ENCODE data around the gene TXNDC2. TPM values are rescaled to one million over a fixed set of nuclear protein-coding genes. Genes with fewer than 3 reads are reported as not detected.
A peak's percentile ranks its signal among the peaks of the same experiment; 100 is the strongest.
"Not testable (repeated sequence)": the region's sequence is repeated elsewhere in the genome, so short reads cannot be mapped to it uniquely, and the experiment has no call there.

TXNDC2 gene
- not detected for total RNA-seq

GRCh38 chr18:9885170-9886004, at the start of gene TXNDC2:
TSS of gene TXNDC2 (plus strand) at chr18:9885973. CDS start at chr18:9886681, 708 bp downstream.
- ATAC-seq = no peak

DNA sequence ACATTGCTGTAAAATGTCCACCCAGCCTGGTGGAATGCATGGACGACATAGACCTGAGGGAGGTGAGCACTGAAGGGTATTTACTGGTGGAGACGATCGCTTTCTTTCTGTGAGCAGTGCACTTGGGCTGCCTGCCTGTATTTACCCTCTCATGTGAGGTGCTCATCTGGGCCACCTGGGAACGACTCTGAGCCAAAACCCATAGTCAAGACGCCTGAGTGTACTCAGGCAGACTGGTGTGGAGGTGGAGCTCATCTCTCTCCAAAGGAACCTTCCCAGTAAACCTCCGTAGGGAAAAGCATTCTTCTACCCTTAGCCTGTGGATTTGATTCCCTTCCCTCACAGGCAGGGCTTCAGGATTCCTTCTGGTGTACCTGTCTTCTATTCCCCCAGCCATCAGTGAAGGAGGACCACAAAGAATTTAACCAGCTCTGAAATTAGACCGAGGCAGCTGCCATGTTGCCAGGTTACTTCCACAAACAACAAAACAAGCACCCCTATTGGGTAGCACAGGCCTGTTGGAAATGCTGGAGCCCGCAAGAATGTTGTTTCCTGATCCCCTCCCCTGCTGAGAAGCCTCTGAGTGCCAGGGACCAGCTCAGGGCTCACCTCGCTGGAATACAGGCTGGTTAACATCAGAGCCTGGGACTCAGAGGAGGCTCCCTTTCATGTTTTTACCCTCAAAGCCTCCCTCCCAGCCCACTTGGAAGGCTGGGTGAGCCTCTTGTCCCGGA, 47.5 kb upstream of the TXNDC2 start:
- ATAC-seq = no peak

GRCh38 chr18:9839211-9839610, 46.6 kb upstream of the TXNDC2 start:
- ATAC-seq = no peak

GRCh38 chr18:9839853-9840252, 45.9 kb upstream of the TXNDC2 start:
- no peak for ATAC-seq

DNA sequence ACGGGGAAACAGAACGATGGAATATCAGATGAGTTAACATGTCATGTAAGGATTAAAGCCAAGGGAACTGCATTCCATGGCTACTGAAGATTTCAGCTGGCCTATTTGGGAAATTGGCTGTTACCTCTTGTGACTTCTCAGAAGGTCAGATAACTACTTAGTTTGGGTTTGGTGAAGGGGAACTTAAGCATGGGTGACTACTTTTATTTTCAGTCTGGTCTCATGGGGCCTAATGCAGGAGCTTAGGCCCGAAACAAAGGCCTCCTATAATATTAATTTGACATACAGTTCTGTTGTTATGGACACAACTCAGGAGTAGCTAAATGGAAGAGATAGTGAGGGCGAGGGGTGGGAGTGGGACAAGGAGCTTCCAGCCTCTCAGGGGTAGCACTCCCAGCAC, 44.0 kb upstream of the TXNDC2 start:
- ATAC-seq = no peak

DNA sequence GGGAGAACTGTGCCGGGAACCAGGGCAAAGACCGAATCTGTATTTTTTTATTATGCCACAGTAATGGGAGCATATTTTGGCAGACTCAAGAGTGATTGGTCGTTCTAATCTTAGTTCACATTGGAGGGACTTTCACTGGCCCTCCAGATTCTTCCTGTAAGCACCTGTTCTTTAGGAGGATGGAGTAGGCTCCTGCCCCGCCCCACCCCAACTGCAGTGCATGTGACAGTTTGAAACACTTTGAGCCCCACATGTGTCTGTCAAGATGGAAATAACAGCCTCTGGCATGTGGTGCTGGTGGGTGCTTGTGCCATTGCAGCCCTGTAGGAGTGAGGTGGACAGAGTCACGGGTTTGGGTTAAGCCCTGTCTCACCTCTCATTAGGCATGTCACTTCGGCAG, 43.3 kb upstream of the TXNDC2 start:
- ATAC-seq = no peak

DNA sequence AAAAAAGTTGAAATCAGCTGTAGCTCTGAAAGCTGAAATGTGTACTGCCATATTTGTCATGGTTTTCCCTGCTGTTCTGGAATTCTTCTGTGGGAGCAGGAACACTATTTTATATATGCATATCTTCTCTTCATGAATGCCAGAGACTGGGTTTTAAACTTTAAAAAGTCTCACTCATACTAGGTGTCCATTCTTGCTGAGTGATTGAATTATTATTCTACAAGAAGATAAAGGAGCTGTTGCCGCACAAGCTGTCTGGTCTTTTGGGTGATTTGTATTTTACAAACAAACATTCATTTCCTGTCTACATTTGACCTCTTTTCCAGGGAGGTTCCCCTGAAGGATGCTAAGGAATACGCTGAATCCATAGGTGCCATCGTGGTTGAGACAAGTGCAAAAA, 40.5 kb upstream of the TXNDC2 start:
- ATAC-seq = no peak

DNA sequence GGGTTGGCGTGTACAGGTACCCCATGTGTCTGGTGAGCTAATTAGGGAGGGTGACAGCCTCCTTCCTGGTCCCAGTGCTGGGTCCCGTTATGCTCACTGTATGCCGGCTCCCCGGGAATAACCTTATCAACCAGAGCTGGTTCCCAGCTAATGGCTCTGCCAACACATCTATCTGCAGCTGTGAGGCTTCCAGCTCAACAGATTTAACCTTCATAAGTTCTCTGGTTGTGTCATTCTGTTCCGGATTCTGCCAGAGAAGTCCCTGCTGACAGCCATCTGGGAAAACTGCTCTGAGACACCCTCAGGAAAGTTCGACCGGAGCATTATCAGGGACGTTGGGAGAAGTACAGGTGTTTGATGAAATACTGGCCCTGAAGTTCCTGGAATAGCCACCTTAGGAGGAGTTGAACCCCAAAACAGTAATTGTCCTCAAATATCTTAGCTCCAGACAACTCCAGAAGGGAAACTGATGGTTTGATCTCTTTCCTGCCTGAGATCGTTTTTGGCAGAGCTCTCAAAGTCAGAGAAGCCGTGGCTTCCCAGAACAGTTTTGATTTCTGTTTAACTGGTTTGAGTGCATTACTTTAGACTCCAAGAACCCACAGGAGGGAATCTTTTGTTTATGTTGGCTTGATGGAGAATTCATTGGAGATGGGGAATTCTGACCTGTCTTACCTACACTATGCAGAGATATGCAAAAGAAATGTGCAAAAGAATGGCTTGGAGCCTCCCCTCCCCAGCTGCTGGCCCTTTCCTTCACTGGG, 39.4 kb upstream of the TXNDC2 start:
- no peak for ATAC-seq

- no peak for ATAC-seq
Measured at GRCh38 chr18:9848170-9848879, 37.4 kb upstream of the TXNDC2 start.

DNA sequence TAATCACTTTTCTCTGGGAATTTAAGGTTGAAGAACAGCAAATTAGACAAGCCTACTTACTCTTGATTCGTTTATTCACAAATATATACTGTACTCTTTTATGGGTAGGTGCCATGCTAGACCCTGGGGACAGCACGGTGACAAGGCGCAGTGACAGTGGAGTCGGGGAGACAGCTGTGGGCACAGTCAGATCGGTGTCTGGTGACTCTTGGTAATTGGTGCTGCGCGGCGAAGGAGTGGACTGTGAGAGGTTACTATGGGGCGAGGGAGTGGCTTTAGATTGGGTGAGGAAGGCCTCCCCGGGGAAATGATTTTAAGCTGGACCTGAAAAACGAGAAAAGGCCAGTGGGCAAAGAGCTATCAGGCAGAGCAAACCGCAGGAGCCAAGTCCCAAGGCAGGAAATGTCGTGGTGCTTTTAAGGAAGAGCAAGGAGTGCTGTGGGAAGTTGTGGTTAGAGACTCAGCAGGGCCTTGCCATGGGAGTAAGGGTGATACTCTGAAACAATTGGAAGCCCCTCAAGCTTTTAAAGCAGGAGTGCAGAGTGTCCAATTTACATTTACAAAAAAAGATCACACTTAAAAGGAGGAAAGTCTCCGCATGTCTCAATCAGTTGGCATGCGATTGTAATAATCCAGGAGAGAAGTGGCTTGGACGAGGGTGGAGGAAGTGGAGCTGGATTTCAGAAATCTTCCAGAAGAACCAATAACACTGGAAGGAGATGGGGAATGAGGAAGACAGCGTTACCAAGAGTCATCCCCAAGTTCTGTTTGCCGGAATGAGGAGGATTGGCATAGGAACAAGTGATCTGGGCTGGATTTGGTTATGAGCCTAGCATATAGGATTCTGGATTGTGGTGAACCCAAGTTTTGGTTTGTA, 36.1 kb upstream of the TXNDC2 start:
- peak; percentile 49 for ATAC-seq

DNA sequence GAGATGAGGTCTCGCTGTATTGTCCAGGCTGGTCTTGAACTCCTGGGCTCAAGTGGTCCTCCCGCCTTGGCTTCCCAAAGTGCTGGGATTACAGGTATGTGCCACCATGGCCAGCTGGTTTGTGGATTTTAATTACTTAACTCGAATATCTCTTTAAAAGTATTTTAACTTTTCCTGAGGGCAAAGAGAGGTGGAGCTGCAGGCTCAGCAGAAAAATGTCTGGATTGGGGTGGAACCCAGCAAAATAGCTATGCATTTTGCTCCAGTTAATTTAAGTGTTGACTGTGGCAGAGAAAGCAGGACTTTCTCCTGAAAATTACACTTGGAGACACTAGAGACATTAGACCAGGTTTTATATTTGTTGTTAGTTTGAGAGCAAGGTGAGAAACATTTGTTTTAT, 35.5 kb upstream of the TXNDC2 start:
- no peak for ATAC-seq

DNA sequence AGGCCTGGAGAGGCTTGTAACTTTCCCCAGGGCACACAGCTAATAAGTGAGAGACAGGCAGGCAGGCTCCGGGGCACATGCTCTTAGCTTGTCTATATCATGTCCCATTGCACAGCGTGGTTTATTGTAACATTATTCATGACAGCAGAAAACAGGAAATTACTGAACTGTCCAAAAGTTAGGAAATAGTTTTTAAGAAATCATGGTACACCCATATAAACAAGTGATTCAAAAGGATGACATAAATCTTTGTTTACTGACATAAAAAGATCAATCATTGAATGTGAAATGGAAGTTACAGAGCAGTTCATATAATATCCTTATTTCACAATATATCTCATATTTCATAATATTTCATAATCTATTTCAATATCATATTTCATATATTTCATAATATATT, 34.3 kb upstream of the TXNDC2 start:
- ATAC-seq = peak; percentile 36

- ATAC-seq = no peak
Measured at GRCh38 chr18:9852266-9853081, 33.3 kb upstream of the TXNDC2 start.

GRCh38 chr18:9854801-9855676, 30.7 kb upstream of the TXNDC2 start:
- ATAC-seq = no peak

- peak; percentile 20 for ATAC-seq
Measured at GRCh38 chr18:9855681-9856080, 30.1 kb upstream of the TXNDC2 start.

DNA sequence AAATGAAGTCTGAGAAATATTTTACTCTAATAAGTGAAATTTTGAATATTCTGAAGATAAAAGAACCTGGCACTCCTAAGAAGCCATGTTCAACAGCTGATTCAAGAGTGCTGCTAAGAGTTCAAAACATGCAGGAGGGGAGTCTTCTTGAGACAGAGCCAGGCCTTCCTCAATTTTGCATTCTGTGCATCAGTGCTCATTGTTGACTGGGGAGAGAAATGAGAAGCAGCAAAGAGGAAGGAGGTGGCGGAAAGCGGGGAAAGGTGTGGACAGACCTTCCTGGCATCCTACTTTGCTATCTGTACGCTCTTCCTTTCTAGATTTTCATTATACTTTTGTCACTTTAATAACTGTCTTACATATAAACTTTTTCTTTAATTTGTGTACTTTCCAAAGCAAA, 29.7 kb upstream of the TXNDC2 start:
- no peak for ATAC-seq

DNA sequence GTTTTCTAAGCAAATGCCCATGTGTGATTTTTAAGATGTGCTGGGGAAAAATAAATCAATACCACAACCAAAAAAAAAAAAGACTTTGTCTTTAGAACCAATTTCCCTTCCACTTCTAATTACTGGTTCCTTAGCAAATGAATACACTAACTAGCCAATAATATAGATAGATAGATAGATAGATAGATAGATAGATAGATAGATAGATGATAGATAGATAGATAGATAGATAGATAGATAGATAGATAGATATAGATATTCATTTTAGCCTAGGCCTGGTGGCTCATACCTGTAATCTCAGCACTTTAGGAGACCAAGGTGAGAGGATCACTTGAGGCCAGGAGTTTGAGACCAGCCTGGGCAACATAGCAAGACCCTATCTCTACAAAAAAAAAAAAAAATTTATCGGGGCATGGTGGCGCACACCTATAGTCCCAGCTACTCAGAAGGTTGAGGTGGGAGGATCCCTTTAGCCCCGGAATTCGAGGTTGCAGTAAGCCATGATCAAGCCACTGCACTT, 28.2 kb upstream of the TXNDC2 start:
- not testable (repeated sequence) for ATAC-seq

DNA sequence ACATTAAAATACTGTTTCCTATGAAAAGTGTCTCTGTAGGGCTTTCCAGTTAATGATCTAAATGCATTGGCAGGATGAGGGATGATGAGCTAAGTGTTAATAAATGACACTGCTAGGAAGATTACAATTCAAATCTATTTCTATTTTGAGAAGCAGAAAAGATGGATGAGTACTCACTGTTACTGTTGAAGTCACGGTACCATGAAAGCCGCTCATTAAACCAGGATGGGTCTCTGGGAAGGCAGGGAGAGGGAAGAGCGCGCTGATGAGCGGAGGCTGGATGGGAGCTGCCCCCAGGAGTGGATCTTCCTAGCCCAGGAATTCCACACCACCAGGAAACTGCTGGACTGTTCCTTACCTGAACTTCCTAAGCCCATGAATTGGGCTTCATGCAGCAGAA, 27.1 kb upstream of the TXNDC2 start:
- no peak for ATAC-seq

DNA sequence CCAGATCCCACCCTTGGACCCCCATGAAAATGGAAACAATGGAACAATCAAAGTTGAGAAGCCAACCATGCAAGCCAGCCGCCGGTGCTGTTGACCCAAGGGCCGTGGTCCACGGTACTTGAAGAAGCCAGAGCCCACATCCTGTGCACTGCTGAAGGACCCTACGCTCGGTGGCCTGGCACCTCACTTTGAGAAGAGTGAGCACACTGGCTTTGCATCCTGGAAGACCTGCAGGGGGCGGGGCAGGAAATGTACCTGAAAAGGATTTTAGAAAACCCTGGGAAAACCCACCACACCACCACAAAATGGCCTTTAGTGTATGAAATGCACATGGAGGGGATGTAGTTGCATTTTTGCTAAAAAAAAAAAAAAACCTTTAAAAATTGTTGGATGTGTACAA, 26.5 kb upstream of the TXNDC2 start:
- no peak for ATAC-seq
